ENCODE measurements around the gene FAM120B.
"Not testable (repeated sequence)": the region's sequence is repeated elsewhere in the genome, so short reads cannot be mapped to it uniquely, and the experiment has no call there.

The FAM120B gene

DNA sequence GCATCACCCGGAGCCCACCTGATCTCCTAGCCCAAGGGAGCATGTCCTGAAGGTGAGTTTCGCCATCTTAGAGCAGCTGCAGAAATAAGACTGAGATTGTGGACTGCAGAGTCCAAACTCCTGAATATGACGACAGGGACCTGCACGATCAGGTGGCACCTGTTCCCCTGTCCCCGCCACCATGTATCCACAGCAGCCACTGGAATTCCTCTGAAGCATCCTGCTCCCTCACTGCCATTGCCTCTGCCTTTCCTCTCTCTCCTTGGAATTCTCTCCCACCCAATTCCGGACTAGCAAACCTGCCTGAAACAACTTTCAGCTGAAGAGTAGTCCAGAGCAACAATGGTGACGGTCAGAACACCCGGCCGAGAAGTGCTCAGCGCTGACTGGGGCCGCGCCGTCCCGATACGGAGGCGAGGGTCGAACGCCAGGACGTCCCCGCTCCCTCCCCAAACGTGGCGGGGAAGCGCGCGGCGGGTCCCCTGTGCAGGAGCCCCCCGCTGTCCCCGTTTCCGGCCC lies 694 bp upstream of the FAM120B start:
- no peak for DNase-seq

DNA sequence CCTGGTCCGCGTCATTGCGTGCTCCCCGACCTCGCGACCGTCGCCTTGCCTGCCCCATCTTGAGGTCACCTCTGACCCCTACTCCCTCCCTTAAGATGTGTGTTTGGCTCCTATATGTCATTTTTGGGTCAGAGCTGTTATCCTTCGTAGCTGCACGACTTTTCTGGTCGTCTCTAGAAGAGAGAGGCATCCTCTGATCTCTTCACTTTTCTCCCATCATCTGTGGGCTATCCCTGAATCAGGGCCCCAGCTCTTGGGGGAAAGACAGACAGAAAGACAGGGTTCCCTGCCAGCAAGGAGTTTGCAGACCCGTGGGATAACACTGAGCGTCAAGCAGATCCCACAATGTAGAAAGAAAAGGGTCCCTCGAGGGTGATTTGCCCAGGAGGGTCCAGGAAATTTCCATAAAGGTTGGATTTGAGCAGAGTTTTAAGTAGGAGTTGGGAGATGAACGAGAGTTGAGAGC lies 555 bp downstream of the FAM120B start:
- no peak for DNase-seq

DNA sequence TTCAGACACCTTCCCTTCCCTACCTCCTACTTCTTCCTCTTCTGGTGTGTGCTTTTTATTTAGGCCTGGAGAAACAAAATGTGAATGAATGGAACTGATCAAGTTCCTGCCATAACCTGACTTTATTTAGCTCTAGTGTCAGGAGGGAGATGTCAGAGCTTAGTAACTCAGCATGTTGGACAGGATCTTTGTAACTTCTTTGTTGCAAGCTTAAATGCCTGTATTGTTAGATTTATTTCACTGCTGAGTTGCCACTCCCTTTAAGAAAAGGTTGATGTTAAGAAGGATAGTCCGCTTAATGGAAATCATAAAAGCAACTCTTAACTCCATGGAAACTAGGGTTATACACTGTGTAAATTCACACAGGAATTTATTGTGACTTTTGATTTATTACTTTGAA lies 2.2 kb downstream of the FAM120B start:
- no peak for DNase-seq

DNA sequence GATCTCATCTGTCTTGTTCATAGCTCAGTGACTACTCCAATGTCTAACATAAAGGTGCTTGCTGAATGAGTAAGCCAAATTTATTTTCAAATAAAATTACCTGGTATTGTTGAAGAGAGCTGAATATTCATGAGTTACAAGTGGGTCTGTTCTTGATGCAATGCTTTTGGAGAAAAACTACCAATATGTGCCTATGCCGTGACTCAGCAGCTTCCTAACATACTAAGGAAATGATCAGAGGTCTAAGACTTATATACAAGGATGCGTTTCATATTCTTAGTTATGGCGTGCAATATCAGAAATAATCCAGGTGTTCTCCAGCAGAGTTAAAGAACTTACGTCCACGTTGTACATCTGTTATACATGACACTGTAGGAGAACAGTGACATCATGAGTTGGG lies 5.1 kb downstream of the FAM120B start:
- DNase-seq = no peak

DNA sequence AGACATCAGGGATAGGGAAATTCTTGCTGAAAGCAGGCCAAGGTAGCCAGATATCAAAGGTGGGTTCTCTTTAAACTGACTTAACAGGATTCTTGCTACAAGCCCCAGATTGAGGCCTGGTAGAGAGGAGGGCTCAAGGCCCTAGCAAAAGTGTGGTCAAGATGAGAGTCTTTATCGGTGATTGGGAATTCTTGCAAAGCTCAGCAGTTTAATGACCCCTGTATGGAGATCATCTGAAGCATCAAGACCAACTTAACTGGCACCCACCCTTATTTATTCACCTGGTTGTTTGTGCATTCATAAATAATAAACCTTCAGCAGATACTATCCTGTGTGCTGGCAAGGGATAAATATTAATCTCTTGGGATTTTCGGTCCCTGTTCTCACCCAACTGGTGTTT lies 6.3 kb downstream of the FAM120B start:
- no peak for DNase-seq

DNA sequence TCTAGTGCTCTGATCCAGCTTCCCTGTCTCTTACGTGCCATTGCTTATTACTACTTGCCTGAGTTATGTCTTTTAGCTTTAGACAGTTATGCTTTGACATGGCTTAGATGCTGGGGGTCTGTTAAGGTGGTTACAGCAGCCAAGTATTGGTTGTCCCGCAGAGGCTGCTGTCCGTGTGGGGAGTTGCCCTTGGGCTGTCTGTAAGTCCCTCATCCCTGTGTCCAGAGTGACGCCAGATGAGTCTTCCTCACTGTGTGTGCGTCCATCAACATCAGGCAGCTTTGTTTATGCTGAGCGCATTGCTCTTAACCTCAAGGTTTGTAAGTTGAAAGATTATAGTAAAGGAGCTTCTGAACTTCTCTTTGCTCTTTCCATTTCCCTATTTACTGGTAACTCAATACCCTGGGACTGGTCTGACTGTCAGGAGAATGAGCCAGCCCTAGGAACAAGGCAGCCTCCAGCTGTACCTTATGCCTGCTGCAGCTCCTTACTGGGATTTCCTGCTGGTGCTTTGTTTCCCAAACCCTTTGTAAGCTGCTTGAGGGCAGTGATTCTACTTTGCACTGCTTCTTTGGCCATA lies 7.2 kb downstream of the FAM120B start:
- DNase-seq = no peak

DNA sequence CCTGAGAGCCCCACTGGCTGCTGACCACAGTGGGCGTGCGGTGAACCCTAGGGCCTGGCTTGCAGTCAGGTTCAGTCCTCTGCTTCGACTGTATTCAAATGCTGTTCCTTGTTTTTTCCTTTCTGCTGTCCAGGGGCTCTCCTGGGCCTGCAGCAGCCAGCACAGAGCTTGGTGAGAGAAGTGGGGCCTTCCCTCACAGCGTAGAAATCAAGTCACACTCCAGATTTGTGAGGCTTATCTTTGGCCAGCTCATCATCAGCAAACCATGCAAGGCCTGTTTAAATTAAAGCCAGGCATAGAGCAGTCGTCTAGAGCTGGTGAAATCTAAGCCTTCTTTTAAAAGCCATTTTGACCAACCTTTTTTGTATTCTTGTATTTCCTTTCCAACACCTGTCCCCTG lies 8.4 kb downstream of the FAM120B start:
- no peak for DNase-seq

DNA sequence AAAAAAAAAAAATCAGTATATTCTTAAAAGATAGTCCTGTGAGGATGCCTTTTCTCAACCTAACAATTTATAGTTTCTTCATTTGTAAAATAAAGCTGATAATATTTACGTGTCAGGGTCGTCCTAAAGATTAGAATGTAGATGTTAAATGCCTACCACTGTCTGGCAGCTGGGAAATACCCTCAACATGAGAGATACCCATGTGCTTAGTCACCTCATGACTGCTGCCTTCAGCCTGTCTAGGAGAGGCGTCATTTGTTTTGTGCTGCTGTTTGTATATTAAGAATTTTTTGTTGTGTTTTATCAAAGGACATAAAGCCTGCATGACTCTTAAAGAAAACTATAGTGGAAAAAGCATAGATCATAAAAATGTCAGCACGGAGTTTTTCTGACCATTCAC lies 9.5 kb downstream of the FAM120B start:
- no peak for DNase-seq

DNA sequence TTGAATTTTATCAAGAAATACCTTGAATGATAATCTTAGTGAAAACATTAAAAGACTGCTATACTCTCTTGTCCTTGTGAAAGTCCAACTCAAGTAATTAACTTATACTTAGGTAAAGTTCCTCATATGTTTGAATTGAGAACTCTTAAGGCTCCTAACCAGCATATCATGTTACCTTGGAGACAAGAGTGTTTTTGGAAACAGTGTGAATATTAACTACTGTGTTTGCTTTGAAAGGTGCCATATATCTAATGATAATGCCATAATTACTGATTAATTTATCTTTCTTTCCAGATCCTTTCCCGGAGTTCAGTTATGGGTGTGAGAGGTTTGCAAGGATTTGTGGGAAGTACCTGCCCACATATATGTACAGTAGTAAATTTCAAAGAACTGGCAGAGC lies 10.5 kb downstream of the FAM120B start:
- DNase-seq = no peak

DNA sequence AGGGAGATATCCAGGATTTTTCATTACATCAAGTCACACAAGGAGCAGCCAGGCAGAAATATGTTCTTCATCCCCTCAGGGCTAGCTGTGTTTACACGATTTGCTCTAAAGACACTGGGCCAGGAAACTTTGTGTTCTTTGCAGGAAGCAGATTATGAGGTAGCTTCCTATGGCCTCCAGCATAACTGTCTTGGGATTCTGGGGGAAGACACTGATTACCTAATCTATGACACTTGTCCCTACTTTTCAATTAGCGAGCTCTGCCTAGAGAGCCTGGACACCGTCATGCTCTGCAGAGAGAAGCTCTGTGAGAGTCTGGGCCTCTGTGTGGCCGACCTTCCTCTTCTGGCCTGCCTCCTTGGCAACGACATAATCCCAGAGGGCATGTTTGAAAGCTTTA lies 11.2 kb downstream of the FAM120B start:
- DNase-seq = no peak

DNA sequence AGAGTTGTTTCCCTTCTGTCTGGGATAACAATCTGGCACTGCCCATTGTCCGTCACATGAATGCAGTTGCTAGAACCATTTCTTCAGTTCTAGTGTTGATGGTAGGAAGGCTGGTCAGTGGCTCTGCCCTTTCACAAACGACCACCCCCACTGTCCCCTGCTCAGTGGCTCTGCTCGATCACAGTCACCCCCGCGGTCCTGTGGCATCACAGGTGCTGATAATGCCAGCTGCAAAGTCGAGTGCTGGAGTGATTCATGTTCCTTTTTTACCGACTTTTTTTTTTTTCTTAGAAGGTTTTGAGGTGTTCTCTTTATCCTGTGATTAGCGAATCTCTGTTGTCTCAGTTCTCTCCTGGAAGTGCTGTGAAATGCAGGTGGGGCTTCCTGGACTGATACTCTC lies 22.8 kb downstream of the FAM120B start:
- DNase-seq = no peak

DNA sequence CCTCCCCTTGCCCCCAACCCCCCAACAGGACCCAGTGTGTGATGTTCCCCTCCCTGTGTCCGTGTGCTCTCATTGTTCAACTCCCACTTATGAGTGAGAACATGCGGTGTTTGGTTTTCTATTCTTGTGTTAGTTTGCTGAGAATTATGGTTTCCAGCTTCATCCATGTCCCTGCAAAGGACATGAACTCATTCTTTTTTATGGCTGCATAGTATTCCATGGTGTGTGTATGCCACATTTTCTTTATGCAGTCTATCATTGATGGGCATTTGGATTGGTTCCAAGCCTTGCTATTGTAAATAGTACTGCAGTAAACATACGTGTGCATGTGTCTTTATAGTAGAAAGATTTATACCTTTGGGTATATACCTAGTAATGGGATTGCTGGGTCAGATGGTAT lies 28.6 kb downstream of the FAM120B start:
- DNase-seq = not testable (repeated sequence)

DNA sequence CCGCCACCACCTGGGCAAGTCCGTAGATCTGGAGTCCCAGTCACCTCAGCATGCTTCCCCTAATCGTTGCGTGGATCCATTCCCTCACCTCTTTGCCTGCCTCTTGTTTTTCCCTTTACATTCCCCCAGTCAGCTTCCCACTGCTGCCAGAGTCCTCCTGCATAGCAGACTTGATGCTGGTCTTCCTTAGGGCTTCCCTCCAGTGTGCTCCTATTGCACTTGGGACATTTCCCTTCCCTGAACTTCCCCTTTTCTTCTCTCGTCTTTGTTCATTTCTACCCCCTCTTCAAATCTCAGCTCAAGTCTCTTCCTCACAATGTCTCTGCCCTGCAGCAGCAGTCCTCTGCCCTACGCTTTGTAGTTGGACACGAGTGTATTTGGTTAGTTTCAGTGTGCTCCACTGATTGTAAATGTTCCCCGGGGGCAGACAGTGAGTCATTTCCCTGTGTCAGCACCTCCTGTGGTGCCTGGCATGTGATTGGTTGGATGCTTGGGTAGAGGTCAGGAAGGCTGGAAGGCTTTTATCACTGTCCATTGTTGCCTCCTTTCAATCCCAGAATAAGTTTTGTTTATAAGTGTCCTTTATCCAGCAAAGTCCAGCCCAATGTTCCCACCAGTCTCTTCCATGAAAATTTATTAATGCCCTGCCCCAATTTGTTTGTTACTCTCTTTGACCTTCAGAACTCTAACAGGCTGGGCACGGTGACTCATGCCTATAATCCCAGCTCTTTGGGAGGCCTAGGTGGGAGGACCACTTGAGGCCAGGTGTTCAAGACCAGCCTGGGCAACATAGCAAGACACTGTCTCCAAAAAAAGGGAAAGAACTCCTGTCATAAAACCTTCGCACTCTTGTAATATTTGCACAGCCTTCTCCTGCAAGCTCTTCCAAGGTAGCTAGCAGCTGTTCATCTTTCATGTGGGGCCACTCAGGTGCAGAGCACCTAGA lies 38.3 kb downstream of the FAM120B start:
- DNase-seq = no peak

DNA sequence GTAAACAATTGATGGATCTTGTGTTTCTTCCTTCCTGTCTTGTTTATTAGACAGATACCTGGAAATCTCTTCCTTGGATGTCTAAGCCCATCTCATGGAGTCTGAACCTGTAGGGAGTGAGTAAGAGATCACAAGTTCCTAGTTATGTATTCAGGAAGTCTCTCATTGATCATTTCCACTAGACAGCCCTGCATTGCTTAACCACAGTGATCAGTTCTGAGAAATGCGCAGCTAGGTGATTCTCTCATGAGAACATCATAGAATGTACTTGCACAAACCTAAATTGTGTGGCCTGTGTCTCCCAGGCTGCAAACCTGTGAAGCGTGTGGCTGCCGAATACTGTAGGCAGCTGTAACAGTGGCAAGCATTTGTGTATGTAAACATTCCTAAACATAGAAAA lies 39.1 kb downstream of the FAM120B start:
- DNase-seq = no peak

DNA sequence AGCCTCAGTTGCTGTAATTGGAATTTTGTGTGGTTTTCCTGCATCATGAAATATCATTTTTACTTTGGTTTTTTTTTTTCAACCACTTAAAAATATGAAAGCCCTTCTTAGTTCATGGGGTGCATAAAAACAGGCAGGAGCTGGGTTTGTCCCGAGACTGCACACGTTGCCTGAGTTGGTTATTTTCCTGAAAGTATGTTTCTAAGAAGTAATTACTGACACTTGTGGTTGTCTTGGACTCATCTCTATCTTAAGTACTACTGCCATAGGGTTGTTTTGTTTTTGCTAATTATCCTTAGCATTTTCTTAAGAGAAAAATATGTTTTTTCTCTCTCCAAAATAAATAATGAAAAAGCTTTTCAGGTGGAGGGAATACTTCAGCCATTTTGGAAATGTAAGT lies 40.1 kb downstream of the FAM120B start:
- DNase-seq = no peak

DNA sequence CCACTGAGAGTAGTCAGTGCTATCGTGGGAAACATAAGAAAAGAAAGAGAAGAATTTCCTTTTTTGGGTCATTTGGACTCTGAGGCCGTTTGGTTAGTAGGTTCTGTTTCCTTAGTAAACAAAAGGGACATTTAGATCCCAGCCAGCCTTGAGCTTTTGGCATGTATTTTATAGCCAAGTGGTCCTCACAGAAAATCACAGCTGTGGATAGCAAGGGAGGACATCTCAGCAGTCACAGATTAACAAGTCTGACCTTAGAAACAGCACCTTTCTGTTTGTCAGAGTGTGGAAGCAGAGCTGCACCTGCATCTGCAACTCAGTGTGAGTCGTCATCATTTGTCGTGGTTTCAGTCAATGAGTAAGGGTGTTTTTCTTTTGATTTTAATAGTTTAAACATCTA lies 40.5 kb downstream of the FAM120B start:
- no peak for DNase-seq

DNA sequence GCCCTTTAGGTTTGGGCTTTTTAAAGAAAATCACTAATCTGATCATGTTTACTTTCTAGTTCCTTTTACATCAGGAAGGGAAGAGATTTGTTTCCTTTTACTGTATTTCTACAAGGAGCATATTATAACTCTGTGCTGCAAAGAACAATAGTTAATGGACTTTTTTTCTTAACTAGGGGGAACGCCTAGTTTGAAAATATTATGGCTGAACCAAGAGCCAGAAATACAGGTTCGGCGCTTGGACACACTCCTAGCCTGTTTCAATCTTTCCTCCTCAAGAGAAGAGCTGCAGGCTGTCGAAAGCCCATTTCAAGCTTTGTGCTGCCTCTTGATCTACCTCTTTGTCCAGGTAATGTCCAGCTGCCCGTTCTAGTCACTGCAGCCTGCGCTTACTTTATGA lies 41.4 kb downstream of the FAM120B start:
- DNase-seq = no peak

DNA sequence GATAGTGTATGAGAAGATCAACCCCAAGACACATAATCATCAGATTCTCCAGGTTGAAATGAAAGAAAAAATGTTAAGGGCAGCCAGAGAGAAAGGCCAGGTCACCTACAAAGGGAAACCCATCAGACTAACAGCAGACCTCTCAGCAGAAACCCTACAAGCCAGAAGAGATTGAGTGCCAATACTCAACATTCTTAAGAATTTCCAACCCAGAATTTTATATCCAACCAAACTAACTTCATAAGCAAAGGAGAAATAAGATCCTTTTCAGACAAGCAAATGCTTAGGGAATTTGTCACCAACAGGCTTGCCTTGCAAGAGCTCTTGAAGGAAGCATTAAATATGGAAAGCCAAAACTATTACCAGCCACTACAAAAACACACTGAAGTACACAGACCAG lies 44.9 kb downstream of the FAM120B start:
- DNase-seq = not testable (repeated sequence)

DNA sequence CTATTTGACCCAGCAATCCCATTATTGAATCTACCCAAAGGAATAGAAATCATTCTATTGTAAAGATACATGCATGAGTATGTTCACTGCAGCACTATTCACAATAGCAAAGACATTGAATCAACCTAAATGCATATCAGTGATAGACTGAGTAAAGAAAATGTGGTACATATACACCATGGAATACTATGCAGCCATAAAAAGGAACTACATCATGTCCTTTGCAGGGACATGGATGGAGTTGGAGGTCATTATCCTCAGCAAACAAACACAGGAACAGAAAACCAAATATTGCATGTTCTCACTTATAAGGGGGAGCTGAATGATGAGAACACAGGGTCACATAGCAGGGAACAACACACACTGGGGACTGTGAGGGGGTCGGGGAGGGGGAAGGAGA lies 48.6 kb downstream of the FAM120B start:
- DNase-seq = not testable (repeated sequence)

DNA sequence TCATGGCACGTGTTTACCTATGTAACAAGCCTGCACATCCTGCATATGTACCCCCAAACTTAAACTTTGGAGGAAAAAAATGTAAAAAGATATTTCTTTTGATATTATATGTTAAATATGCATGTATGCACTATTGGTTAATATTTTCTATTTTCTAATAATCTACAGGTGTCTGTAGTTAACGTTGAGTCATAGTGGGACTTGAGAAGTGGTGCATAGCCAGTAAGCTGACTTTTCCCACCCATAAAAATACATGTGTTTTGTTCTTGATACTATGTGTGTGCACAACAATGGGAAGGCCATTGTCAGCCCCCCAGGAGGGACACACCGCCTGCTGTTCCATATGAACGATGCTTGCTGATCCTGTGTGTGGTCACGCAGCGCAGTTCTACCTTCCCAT lies 49.1 kb downstream of the FAM120B start:
- DNase-seq = no peak

DNA sequence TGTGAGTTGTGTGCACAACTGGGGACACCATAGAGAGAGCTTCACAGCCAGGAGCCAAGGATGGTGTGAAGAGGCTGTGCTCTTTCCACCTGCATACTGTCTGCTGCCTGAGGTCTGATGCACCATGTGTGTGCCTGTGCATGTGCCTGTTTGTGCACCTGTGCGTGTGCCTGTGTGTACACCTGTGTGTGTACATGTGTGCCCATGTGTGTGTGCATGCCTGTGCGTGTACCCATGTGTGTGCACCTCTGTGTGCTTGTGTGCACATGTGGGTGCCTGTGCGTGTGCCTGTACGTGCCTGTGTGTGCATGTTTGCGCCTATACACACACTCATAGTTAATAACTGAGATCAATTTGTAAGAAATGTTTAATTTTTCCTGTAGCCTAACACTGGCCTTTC lies 51.3 kb downstream of the FAM120B start:
- DNase-seq = no peak

DNA sequence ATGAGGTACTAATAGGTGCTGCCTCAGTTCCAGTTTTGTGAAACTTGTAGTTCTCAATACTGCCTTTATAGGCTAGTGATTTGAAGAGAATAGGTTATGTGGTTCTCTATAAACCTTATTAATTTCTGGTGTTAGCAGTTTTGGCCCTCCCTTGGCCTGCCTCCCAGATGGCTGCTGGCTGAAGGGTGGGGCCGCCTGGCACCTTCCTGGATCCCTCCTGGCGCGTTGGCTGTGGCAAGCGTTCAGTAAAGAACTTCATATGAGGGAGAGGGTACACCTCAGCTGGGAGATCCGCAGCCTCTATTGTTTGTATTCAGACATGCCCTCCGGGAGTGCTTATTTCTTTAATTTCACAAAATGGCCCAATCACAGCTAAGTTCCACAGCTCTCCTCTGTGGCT lies 51.9 kb downstream of the FAM120B start:
- DNase-seq = no peak

DNA sequence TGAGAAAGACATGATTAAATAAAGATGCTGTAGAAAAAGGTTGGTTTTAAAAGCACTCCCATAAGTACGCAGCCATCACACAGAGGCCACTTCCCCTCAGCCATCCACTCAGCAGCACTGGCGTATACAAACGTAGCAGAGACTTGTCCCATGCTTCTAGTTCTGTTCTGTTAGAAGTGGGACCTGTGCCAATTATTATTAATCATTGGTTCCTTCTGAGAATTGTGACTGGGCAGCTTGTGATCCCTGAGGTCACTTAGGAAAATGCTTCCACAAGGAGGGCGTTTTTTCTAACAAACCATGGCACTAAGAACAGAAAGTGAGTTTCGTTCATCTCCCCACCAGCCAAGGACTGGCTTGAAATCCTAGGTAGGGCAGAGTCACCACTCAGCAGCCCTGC lies 53.9 kb downstream of the FAM120B start:
- DNase-seq = no peak

DNA sequence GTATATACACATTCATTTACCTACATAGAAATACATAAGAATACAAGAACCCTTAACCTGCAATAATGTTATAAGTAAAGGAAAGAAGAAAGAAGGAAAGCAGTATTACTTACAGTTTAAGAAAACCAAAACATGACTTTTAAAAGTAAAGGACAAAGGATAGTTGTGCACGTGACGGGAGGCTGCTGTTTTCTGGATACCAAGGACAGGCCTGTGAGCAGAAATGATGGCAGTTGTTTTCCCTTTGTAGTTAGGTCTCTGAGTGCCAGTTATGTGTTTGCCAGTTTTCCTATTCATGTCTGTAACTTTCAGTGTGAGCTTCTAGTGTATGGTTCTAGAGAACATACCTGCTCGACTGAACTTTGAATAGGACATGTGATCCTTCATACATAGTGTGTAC lies 54.8 kb downstream of the FAM120B start:
- DNase-seq = no peak
